HEK293 (cell line): ENCODE data around the gene SRRM5.
A peak's percentile ranks its signal among the peaks of the same experiment; 100 is the strongest.

Experiments
- BCL11B ChIP-seq: fragments of 450-650 bp; formaldehyde crosslinking; IDR thresholded peaks from 2 replicates; pipeline ENCODE4 v1.5.1; 2016; ENCODE audit warnings: low read depth, missing biosample characterization, missing genetic modification characterization
- FEZF1 ChIP-seq: fragments of 450-650 bp; formaldehyde crosslinking; IDR thresholded peaks from 2 replicates; pipeline ENCODE4 v1.5.1; 2016; ENCODE audit warnings: missing biosample characterization, missing genetic modification characterization
- GLI2 ChIP-seq: fragments of 450-650 bp; formaldehyde crosslinking; IDR thresholded peaks from 2 replicates; pipeline ENCODE4; 2017; ENCODE audit warnings: missing biosample characterization, missing genetic modification characterization, low read depth, borderline replicate concordance
- GLIS2 ChIP-seq: fragments of 450-650 bp; formaldehyde crosslinking; IDR thresholded peaks from 2 replicates; pipeline ENCODE4 v1.5.1; 2016; ENCODE audit warnings: missing biosample characterization, missing genetic modification characterization
- KLF16 ChIP-seq: fragments of 450-650 bp; formaldehyde crosslinking; IDR thresholded peaks from 2 replicates; pipeline ENCODE4 v1.5.1; 2017; ENCODE audit warnings: missing biosample characterization, missing genetic modification characterization
- KLF7 ChIP-seq: fragments of 450-650 bp; formaldehyde crosslinking; IDR thresholded peaks from 2 replicates; pipeline ENCODE4 v1.5.1; 2016; ENCODE audit warnings: missing biosample characterization, missing genetic modification characterization, borderline replicate concordance
- KLF8 ChIP-seq: fragments of 450-650 bp; formaldehyde crosslinking; IDR thresholded peaks from 2 replicates; pipeline ENCODE4 v1.5.1; 2016; ENCODE audit warnings: missing biosample characterization, missing genetic modification characterization
- MEIS1 ChIP-seq: sonication (generic); formaldehyde crosslinking; IDR thresholded peaks from 2 replicates; pipeline ENCODE4 v1.8.1; 2022; ENCODE audit warnings: missing genetic modification reagents, mild to moderate bottlenecking, borderline replicate concordance
- OVOL3 ChIP-seq: fragments of 450-650 bp; formaldehyde crosslinking; IDR thresholded peaks from 2 replicates; pipeline ENCODE4 v1.5.1; 2016; ENCODE audit warnings: missing biosample characterization, missing genetic modification characterization
- PBX3 ChIP-seq: sonication (generic); formaldehyde crosslinking; IDR thresholded peaks from 2 replicates; pipeline ENCODE4 v1.8.1; 2022; ENCODE audit warnings: mild to moderate bottlenecking, moderate library complexity, missing genetic modification reagents
- PRDM6 ChIP-seq: fragments of 450-650 bp; formaldehyde crosslinking; IDR thresholded peaks from 2 replicates; pipeline ENCODE4 v1.5.1; 2017; ENCODE audit warnings: missing biosample characterization, missing genetic modification characterization
- REPIN1 ChIP-seq: fragments of 450-650 bp; formaldehyde crosslinking; IDR thresholded peaks from 2 replicates; pipeline ENCODE4 v1.5.1; 2017; ENCODE audit warnings: missing biosample characterization, missing genetic modification characterization, low read depth
- TRIM28 ChIP-seq: IDR thresholded peaks from 2 replicates; pipeline ENCODE4 v1.6.1; 2011; ENCODE audit warnings: low read length, control low read depth, borderline replicate concordance
- ZBTB17 ChIP-seq: fragments of 450-650 bp; formaldehyde crosslinking; IDR thresholded peaks from 2 replicates; pipeline ENCODE4 v1.5.1; 2016; ENCODE audit warnings: missing biosample characterization, missing genetic modification characterization
- ZBTB26 ChIP-seq: fragments of 450-650 bp; formaldehyde crosslinking; optimal IDR thresholded peaks from 2 replicates; pipeline ENCODE3; 2016; ENCODE audit warnings: missing biosample characterization, mild to moderate bottlenecking, missing genetic modification characterization
- ZNF112 ChIP-seq: fragments of 450-650 bp; formaldehyde crosslinking; IDR thresholded peaks from 2 replicates; pipeline ENCODE4 v1.5.0; 2017; ENCODE audit warnings: missing biosample characterization, missing genetic modification characterization
- ZNF16 ChIP-seq: fragments of 450-650 bp; formaldehyde crosslinking; IDR thresholded peaks from 2 replicates; pipeline ENCODE4 v1.5.1; 2016; ENCODE audit warnings: low read depth, missing biosample characterization, missing genetic modification characterization
- ZNF184 ChIP-seq: fragments of 450-650 bp; IDR thresholded peaks from 2 replicates; pipeline ENCODE4 v1.5.1; 2018; ENCODE audit warnings: missing biosample characterization, mild to moderate bottlenecking, missing genetic modification characterization
- ZNF366 ChIP-seq: fragments of 450-650 bp; formaldehyde crosslinking; conservative IDR thresholded peaks from 2 replicates; pipeline ENCODE4 v1.5.1; 2016; ENCODE audit warnings: missing biosample characterization, missing genetic modification characterization
- ZNF398 ChIP-seq: fragments of 450-650 bp; formaldehyde crosslinking; IDR thresholded peaks from 2 replicates; pipeline ENCODE4 v1.5.1; 2017; ENCODE audit warnings: missing biosample characterization, missing genetic modification characterization
- ZNF473 ChIP-seq: fragments of 450-650 bp; formaldehyde crosslinking; IDR thresholded peaks from 2 replicates; pipeline ENCODE4 v1.5.1; 2017; ENCODE audit warnings: missing biosample characterization, missing genetic modification characterization
- ZNF48 ChIP-seq: fragments of 450-650 bp; formaldehyde crosslinking; IDR thresholded peaks from 2 replicates; pipeline ENCODE4 v1.5.1; 2016; ENCODE audit warnings: missing biosample characterization, missing genetic modification characterization
- ZNF513 ChIP-seq: fragments of 450-650 bp; IDR thresholded peaks from 2 replicates; pipeline ENCODE4 v1.5.1; 2018; ENCODE audit warnings: missing biosample characterization, missing genetic modification characterization
- ZNF544 ChIP-seq: fragments of 450-650 bp; formaldehyde crosslinking; IDR thresholded peaks from 2 replicates; pipeline ENCODE4 v1.5.0; 2017; ENCODE audit warnings: missing biosample characterization, missing genetic modification characterization
- ZNF600 ChIP-seq: fragments of 450-650 bp; formaldehyde crosslinking; IDR thresholded peaks from 2 replicates; pipeline ENCODE4 v1.5.1; 2016; ENCODE audit warnings: missing biosample characterization, missing genetic modification characterization
- ZNF677 ChIP-seq: fragments of 450-650 bp; IDR thresholded peaks from 2 replicates; pipeline ENCODE4 v1.5.0; 2018; ENCODE audit warnings: missing biosample characterization, mild to moderate bottlenecking, missing genetic modification characterization, moderate library complexity
- ZNF704 ChIP-seq: fragments of 450-650 bp; formaldehyde crosslinking; IDR thresholded peaks from 2 replicates; pipeline ENCODE4 v1.5.1; 2016; ENCODE audit warnings: missing biosample characterization, missing genetic modification characterization
- ZNF785 ChIP-seq: fragments of 450-650 bp; formaldehyde crosslinking; IDR thresholded peaks from 2 replicates; pipeline ENCODE4 v1.5.1; 2016; ENCODE audit warnings: missing biosample characterization, missing genetic modification characterization
- ZNF791 ChIP-seq: fragments of 450-650 bp; formaldehyde crosslinking; IDR thresholded peaks from 2 replicates; pipeline ENCODE4 v1.5.1; 2016; ENCODE audit warnings: missing biosample characterization, missing genetic modification characterization
- ZNF792 ChIP-seq: fragments of 450-650 bp; formaldehyde crosslinking; IDR thresholded peaks from 2 replicates; pipeline ENCODE4 v1.5.1; 2016; ENCODE audit warnings: missing biosample characterization, missing genetic modification characterization
- ZNF843 ChIP-seq: fragments of 450-650 bp; formaldehyde crosslinking; IDR thresholded peaks from 2 replicates; pipeline ENCODE4 v1.5.1; 2016; ENCODE audit warnings: missing biosample characterization, missing genetic modification characterization
- ZSCAN18 ChIP-seq: fragments of 450-650 bp; formaldehyde crosslinking; IDR thresholded peaks from 2 replicates; pipeline ENCODE4 v1.5.1; 2016; ENCODE audit warnings: missing biosample characterization, missing genetic modification characterization
- ZSCAN30 ChIP-seq: fragments of 450-650 bp; IDR thresholded peaks from 2 replicates; pipeline ENCODE4 v1.5.1; 2018; ENCODE audit warnings: missing biosample characterization, mild to moderate bottlenecking, missing genetic modification characterization, moderate library complexity

SRRM5 gene

GRCh38 chr19:43610493-43610892, 1.4 kb upstream of the SRRM5 start (continued):
- TF ChIP-seq ZNF398 (no peak), ZNF473 (no peak), REPIN1 (tag by site-specific recombination) (no peak), ZNF704 (tag by site-specific recombination) (no peak), ZNF366 (tag by site-specific recombination) (no peak), PRDM6 (peak; percentile 78; the same call in 1 of the 2 replicates), ZNF112 (tag by site-specific recombination) (no peak), ZNF600 (peak; percentile 68), OVOL3 (no peak), ZNF184 (tag by site-specific recombination) (no peak), ZNF544 (no peak), GLI2 (tag by site-specific recombination) (no peak), ZBTB17 (tag by site-specific recombination) (no peak), ZSCAN18 (no peak), ZNF791 (tag by site-specific recombination) (no peak), ZNF843 (tag by site-specific recombination) (no peak), TRIM28 (no peak), ZBTB26 (tag by site-specific recombination) (no peak), ZNF792 (no peak), ZNF677 (tag by site-specific recombination) (no peak), ZNF16 (tag by site-specific recombination) (no peak), ZNF513 (tag by site-specific recombination) (no peak), PBX3 (CRISPR knock-in tag) (no peak), MEIS1 (CRISPR knock-in tag) (no peak), FEZF1 (tag by site-specific recombination) (no peak), ZNF785 (tag by site-specific recombination) (no peak), ZNF48 (tag by site-specific recombination) (no peak), KLF16 (no peak), GLIS2 (tag by site-specific recombination) (peak; percentile 61; the same call in 1 of the 2 replicates), BCL11B (tag by site-specific recombination) (no peak), KLF8 (tag by site-specific recombination) (0 out of 2 replicates have a peak, but pooled peaks have one; percentile 32), KLF7 (tag by site-specific recombination) (no peak), ZSCAN30 (tag by site-specific recombination) (0 out of 2 replicates have a peak, but pooled peaks have one; percentile 66)
